Stimulated activated naive CD8-positive, alpha-beta T cell treated with anti-CD3 and anti-CD28 coated beads, Interleukin-15, Interleukin-2, amounts not matched to agents 100 U/mL and 50 U/mL, for 24 hours (primary cell): ENCODE data around the gene FOXJ1.

Experiments
- ATAC-seq: fragments of 150-1000 bp; cut with Tn5 transposase; one replicate; pipeline ENCODE4 v1.10.0; 2021
- DNase-seq: peaks from one replicate; pipeline ENCODE4 v3.0.0; 2021

FOXJ1 gene

DNA sequence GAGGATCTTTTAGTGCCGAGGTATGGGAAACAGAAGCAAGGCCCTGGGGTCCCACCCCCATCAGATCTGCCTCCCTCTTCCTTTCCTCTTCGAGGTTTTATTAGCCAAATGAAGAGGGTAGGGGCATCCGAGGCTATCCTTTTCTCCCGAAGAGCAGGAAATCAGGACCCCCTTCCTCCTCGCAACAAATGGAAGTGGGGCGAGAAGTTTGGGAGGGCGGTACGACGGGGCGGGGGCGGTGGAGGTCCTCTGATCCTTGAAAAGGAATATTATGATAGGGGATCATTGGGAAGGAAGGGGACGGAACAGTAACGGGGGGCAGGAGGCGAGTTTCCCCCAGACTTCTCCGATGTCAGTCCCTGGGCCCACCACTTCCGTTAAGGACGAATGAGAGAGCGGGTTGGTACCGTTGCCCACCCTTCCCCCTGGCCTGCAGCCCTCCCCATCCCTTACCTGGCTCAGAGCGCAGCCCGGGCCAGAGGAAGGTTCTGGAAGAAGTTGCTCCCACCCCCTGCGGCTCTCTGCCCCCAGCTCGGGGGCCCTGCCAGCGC, 309 bp downstream of the FOXJ1 start:
- no peak for ATAC-seq

DNA sequence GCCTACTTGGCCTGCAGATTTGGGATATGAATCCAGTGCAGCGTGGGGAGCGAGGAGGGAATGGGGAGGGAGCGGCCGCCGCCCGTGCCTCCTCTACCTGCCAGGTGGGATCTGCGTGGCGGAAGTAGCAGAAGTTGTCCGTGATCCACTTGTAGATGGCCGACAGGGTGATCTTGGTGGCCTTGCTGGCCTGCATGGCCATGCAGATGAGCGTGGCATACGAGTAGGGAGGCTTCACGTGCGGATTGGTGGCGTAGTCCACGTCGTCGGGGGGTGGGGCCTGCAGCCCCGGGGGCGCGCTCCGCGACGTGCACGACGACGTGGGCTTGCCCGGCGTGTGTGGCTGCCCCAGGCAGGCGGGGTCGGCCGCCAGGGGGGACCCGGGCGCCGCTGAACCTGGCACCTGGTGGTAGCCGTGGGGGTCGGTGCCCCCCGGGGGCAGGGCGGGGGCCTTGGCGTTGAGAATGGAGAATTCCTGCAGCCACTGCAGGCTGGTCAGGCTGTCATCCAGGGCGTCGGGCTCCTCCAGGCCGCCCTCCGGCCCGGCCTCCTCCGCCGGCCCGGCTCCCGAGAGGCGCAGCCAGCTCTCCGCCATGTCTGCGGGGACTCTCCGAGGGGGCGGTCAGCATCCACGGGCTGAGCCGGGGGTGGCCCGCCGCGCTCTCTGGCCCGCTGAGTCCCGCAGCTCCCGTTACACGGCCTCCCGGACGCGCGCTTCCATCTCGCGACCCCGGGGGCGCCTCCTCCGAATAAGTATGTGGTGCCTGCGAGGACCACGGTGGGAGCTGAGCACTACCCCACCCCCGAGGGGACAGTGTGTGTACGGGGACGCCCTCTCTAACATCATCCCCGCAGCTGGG, 1.0 kb downstream of the FOXJ1 start:
- ATAC-seq (peak; percentile 45), DNase-seq (peak; percentile 71)

More for the DNA sequence above, 309 bp downstream of the FOXJ1 start:
- DNase-seq = no peak

DNA sequence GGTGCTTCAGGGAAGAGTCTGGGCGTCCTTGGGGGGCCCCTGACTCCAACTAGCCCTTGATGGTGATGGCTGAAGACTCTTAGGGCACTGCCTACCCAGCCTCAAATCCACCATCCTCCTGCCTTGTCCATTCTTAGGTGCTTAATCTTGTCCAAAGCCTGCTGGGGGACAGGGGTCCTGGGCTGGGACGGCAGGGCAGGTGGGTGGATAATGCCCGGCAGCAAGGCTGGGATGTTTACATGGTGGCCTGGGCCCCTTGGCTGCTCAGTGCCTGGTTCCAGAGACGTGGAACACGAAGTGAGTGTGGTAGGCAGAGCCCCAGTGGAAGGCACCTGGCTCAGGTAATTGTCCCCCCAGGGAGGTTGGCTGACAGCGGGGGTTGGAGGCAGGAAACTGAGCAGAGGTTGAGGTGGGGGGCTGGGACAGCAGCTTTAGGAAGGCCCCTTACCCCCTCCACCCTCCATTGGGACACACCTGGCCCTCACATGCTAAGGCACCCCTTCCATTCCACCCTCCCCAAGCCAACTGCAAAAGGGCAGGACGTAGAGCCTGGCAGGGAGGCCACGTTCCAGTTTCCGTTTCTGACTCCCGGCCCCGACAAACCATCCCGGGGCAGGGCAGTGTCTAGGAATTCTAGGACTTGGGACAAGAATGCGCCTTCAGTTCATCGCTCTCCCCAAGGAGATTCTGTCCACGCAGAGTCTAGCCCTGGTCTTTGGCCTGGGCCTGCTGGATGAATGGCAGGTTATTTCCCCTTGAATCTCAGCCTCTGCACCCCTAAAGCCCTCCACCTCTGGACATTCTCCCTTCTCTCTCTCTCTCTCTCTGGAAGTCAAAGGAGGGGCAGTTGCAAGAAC, 1.9 kb downstream of the FOXJ1 start:
- ATAC-seq (no peak), DNase-seq (no peak)

DNA sequence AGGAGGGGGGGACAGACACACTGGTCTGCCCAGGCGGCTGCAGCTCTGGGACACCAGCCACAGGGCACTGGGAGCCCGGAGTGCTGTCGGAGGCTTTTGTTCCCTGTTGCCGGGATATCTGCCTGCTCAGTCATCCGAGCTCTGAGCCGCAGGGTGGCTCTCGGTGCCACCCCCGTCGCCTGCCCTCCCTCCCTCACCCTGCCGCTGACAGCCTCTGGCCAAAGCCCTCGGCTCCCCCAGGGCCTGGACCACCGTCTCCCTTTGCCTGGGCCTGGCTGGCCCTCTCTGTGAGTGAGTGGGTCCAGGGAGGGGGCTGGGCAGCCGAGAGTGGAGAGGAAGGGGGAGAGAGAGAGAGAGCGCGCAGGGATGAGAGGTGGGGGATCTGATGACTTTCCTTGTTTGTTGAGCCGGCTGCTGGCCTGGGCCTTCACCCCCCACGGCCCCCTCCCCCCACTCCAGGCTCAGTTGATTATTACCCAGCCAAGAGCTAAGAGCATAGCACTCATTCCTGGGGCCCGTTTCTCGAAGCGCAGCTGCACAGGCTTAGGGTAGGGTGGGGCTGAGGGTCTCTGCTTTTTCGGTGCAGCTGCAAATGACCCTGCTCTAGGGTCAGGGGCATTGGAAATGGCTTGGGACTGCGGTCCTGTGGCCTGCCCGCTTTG, 2.7 kb downstream of the FOXJ1 start:
- ATAC-seq (no peak), DNase-seq (no peak)

DNA sequence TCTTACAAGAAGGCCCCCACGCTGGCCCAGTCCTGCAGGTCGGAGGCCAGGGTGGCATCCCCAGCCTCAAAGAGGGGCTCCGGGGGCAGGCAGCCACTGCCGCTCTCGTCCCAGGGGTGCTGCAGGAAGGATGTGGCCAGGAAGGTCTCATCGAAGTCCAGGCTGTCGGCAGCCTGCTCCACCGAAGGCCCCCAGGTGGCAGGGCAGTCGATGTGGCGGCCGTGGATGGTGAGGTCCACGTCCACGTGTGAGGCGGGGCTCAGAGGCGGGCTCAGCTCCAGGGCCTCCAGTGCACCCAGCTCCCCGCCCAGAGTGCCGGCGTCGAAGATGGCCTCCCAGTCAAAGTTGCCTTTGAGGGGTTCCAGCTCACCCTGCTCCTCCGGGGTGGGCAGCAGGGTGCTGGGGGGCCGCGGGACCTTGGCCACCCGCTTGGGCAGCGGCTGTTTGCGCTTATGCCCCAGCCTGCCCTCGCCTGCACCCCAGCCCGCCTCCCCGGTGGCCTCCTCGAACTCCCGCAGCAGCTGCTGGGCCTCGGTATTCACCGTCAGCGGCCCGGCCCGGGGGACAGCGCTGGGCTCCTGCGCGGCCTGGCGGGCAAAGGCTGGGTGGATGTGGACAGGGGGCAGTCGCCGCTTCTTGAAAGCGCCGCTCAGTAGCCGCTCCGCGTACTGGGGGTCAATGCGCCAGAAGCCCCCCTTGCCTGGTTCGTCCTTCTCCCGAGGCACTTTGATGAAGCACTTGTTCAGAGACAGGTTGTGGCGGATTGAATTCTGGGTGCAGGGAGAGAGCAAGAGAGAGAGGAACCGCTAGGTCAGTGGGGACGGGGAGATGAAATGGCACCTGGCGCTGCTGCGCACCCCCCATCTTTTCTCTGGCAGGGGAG, 3.5 kb downstream of the FOXJ1 start:
- DNase-seq (no peak), ATAC-seq (no peak)

DNA sequence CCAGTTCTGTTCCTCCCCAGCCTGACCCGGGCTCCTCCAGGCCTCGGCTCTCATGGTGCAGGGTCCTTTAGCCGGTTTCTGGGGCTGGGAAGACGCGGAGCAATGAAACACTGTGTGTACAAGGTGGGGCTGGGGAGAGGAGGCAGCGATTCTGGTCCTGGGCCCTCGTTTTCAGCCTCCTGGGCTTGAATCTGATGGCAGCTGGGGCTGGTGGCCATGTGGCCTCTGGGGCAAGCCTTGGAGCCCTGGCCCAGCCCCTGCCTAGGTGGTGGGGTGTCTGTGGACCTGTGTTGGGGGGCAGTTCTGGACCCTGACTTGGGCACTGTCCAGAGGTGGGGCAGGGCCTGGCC, 4.1 kb downstream of the FOXJ1 start:
- DNase-seq (no peak), ATAC-seq (no peak)

DNA sequence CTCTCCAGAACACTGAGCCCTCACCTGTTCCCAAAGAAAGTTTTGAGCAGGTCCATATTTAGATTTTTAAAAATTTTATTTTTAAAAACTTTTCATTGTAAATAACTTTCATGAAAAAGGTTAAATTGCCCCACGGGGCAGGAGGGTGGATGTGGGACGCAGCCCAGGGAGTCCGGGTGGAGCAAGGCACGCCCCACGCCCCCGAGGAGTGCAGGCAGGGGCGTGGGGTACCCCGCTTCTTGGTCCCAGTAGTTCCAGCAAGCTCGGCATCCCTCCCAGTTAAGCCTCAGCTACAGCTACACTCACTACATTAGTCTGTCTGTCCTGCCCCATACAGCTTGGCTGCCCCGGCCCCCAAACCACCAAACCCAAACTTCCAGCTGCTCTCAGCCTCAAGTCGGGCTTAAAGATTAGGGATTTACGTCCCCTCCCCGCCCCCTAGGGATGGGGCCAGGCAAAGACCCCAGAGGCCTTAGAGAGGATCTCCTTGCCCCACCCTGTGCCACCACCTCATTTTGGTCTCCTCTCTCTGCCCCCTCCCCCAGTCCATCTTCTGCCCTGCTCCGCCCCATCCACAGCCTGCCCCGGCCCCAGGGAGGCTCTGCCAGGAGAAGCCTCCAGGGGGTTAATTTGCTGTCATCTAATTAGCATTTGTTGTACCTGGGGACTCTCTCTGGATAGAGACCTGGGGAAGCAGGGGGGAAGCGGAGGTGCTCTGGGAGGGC, 4.6 kb downstream of the FOXJ1 start:
- DNase-seq (no peak), ATAC-seq (no peak)

DNA sequence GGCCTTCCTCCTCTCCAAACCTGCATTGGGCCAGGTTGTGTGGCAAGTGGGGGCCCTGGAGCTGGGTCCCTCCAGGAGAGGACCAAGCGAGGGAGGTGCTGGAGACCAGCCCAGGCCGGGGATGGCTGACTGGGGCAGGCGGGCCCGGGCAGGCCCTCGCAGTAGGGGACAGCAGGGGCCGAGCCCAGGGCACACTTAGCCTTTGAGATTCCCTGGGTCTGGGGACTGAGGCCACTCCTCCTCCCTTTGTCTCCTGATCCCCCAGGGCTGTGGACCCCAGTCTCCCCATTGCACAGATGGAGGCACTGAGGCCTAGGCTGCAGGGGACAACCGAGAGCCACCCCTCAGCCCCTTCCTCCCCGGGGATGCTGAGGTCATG, 5.2 kb downstream of the FOXJ1 start:
- ATAC-seq (no peak), DNase-seq (no peak)

DNA sequence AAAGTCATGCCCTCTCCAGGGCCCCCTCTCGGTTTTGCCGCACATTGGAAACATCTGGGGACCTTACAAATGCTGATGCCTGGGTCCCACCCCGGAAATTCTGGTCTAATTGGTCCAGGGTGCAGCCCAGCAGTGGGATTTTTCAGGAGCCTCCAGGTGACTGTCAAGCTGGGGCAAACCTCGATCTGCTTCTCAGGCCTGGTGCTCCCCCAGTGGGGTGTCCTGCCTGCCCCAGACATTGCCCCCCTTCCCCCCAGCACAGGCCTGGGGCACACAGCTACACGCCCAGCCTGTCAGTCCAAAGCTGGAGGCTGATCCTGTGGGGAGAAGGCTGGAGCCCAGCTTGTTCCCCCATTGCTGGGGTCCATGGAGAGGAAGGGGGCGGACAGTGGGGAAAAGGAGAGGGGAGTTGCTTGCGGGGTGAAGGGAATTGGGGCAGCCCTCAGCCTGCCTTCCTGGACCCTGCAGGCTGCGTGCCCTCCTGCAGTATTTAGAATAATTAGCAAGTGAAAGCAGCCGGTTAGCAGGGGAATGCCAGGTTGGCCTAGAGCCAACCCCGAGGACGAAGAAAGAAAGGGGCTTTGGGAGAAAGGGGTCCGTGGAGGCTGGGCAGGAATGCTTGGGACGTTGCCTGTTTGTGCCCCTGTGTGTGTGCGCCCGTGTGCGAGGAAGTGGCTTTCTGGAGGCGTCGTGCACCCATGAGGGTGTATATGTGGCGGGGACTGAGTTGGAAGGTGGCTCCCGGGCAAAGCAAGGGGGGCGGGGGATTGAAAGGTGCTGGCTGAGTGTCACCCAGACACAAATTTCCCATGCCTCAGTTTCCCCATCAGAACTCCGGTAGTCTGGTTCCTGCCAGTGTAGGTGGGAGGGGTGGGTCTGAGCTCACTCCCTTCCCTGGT, 5.9 kb downstream of the FOXJ1 start:
- DNase-seq (no peak), ATAC-seq (no peak)

DNA sequence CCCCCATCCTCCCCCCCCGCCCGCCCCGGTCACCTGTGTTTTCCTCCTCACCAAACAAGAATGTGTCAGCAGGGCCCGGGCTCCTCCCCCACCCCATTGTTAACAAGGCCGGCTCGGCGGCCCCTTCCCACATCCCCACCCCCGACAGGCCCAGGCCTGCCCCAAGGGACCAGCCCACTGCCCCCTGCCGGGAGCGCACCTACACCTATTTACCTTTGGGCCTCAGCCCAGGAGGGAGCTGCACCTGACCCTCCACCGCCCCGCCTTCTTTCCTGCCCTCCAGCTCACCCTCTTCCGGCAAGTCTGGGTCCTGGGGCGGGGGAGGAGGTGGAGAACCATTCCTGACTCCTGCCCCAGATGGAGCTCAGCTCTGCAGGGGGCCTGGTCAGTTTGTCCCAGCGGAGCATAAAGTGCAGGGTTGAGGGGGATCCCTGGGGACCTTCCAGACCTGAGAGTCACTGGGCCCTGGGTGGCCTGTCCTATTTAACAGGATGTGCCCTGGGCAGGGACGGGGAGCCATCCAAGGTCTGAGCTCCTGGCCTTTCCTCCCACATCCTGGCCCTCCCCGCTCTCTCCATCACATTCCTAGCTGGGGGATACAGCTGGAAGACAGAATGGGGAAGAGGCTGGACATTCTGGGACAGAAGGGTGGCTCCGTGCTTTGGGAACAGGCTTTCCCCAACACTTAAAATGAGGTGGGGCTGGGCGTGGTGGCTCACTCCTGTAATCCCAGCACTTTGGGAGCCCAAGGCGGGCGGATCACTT, 8.3 kb downstream of the FOXJ1 start:
- ATAC-seq (no peak), DNase-seq (no peak)

DNA sequence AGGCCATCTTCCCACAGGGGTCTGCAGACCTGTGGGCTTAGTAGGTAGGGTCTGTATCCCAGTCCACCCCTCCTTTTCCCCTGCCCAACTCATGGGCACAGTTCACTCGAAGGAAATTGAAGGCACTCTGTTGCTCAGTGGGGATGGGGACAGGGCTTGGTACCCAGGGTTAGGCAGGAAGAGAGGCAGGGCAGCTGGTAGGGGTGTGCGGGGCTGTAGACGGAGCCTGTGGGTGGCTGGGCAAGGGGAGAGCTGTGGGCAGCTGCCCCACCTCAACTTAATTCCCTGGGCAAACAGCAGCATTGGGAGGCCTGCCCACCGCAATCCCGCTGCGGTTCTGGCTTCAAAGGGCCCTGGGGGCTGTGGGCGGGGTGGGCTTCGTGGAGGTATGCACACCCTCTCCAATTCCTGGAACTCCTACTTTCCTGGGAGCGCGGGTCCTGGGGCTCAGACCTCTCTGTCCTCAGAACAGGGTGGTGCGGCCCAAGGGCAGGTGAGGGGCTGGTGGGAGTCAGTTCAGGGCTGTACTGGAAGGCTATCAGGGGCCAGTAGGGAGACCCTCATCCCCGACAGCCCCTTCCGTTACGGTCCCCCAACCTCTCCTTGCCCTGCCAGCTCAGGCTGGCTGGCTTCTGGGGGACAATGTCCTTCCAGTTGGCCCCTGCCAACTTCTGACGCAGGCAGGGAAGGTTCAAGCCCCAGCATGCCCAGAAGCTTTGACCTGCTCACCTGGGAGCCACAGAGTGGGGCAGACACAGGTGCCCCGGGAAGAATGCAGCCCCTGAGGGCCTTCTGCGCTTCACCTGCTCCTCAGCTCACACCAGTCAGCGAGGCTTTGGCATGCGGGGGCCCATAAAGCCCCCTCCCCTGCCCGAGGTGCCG, 9.1 kb downstream of the FOXJ1 start:
- no peak for ATAC-seq
- no peak for DNase-seq

DNA sequence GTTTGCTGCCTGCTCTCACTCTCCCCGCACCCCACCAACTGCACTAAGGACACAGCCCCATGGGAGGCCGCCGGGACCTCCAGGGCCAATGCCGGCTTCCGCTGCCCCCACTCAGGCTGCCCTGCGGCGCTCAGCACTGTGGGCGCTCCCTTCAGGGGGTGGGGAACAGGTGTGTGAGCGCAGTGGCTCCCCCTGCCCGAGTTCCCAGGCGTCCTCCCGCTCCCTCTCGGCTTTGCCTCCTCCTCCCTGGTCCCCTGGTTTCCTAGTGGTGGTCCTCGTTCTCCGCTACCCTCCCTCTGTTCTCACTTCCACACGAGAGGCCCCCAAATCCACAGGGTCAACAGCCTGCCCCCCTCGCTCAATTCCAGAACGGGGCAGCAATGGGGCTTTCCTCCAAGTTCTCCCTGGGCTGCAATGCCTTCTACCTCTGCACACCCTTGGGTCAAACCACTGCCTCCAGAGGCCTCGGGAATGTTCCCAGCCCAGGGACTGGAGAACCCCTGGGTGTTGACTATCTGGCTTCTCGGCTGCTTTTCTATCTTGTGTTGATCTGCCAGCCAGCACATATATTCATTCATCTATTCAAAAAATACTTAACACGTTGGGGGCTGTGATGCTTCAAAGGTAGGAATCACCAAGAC, 9.9 kb downstream of the FOXJ1 start:
- DNase-seq (no peak), ATAC-seq (no peak)

DNA sequence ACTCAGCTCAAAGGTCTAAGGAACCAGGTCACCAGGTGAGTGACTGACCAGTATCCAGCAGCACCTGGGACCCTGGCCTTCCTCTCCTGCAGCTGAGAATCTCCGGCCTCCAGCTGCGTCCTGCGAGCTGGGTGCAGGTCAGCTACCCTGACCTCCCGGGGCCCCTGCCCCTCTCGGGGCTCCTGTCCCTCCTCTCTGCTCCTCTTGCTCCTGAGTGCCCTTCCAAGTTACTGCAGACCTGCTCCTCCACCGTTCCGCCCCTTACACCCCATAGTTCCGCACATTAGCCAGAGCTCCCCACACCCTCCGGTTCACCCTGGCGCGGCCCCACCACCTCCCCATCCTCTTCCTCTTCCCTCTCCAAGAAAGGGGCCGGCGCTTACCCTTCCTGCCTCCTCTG, 10.6 kb downstream of the FOXJ1 start:
- ATAC-seq (no peak), DNase-seq (no peak)

DNA sequence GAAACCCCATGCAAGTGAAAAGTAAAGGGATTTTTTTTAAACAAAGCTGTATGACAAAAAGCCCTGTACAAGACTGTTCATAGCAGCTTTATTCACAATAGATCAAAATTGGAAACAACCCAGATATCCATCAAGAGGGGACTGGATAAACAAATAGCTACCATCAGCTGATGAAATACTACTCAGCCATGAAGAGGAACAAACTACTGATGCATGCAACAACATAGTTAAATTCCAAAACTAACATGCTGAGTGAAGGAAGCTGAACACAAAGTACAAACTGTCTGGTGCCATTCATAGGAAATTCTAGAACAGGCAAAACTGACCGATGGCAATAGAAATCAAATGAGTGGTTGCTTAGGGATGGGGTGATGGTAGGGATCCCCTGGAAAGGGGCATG, 15.1 kb downstream of the FOXJ1 start:
- no peak for ATAC-seq
- no peak for DNase-seq

DNA sequence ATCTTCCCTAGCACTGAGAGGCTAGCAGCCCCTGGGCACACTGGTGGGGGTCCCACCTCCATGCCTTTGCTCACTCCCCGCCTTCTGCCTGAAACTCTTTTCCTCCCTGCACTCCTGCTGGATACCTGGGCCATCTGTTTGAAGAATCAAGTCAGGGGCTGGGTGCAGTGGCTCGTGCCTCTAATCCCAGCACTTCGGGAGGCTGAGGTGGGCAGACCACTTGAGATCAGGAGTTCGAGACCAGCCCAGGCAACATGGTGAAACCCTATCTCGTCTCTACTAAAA, 15.7 kb downstream of the FOXJ1 start:
- ATAC-seq (no peak), DNase-seq (no peak)

DNA sequence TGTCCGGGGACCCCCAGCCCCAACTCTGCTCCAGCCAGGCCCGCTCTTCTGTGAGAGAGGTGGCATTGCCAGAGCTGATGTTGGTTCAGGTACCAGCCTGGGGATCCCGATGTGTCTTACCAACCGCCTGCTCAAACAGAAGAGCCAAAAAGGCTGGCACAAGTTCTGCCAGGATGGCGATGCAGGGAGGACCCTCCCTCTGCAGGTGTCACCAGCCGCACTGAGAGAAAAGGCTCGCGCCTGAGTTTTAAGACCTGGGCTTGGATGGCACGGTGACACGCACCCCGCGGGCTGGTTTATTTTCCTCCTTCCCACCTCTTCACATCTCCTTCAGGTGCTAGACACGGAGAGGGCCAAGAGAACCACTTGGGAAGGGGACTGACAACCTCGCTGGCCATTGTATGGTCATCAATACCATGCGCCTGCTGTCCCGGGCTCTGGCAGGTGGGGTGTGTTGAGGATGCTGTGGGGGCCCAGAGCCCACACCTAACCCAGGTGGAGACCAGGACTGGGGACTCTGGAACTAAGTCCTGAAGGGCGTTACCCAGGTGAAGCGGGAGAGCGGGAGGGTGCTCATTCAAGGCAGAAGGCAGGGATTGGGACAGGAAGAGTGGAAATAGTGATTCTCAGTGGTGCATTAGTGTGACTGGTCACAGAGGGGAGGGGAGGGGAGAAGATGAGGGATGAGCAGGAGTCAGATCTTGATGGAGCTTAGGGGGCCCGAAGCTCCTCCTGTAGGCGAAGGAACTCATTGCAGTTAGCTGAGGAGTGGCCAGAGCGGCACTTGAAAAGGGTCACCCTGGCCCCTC, 16.3 kb downstream of the FOXJ1 start:
- DNase-seq (no peak), ATAC-seq (no peak)
